Esophagus squamous epithelium (tissue), 5 donors: ENCODE data around the gene FRMD4A. TPM values are rescaled to one million over a fixed set of nuclear protein-coding genes. Genes with fewer than 3 reads are reported as not detected.
A peak's percentile ranks its signal among the peaks of the same experiment; 100 is the strongest.
"Not testable (repeated sequence)": the region's sequence is repeated elsewhere in the genome, so short reads cannot be mapped to it uniquely, and the experiment has no call there.

Experiments
- DNase-seq: peaks from one replicate; lab custom pipeline; 2025; lab: John Stamatoyannopoulos, UW
- H3K27ac ChIP-seq, 4 donors: fragments of 200-600 bp; sonication (generic); one replicate each; pipeline ENCODE4 v1.5.1; 2016 to 2019; ENCODE audit warnings: mild to moderate bottlenecking in 1 of 4
- H3K27me3 ChIP-seq, 4 donors: fragments of 200-600 bp; sonication (generic); 1 replicate in 3 of 4; 2 replicates in 1 of 4; pipeline versions ENCODE4 v1.5.1 to v1.6.0; 2017 to 2021; ENCODE audit warnings: antibody characterized with exemption in 1 of 4
- H3K36me3 ChIP-seq, 3 donors: fragments of 200-600 bp; sonication (generic); one replicate each; pipeline ENCODE4 v1.5.1; 2016 to 2019
- H3K4me1 ChIP-seq, 3 donors: fragments of 200-600 bp; sonication (generic); one replicate each; pipeline ENCODE4 v1.5.1; 2017 to 2019
- H3K4me3 ChIP-seq, 4 donors: fragments of 200-600 bp; sonication (generic); 1 replicate in 3 of 4; 2 replicates in 1 of 4; pipeline ENCODE4 v1.5.1; 2016 to 2019; ENCODE audit warnings: mild to moderate bottlenecking in 2 of 4, moderate library complexity in 1 of 4
- H3K9me3 ChIP-seq, 3 donors: fragments of 200-600 bp; sonication (generic); one replicate each; pipeline ENCODE4 v1.5.1; 2016 to 2019
- POLR2A ChIP-seq, 4 donors: fragments of 450-650 bp; IDR thresholded peaks; one replicate each; pipeline ENCODE4 v1.6.1; 2017; ENCODE audit warnings: antibody characterized with exemption in 4 of 4, mild to moderate bottlenecking in 4 of 4, moderate library complexity in 3 of 4
- WGBS, 2 donors: methylation state at CpG; one replicate each; pipeline ENCODE4 v1.1.5; 2018; 5-methylcytosine and 5-hydroxymethylcytosine counted together
- intact Hi-C: fragments of 100-400 bp; cut with DNase I; formaldehyde crosslinking; loops from one replicate; pipeline ENCODE4 v1.15.0; 2022
- total RNA-seq, 4 donors: library from RNA; depleted of rRNA; stranded (reverse); fragments of >200 nt; gene quantifications; one replicate each; pipeline ENCODE4 v1.1.0, GENCODE V29; 2016
- TF ChIP-seq, protein P1 (sequence below), 6 experiments: fragments of 450-650 bp in 4 of 6; fragments of 200-600 bp in 2 of 6; sonication (generic) in 2 of 6; IDR thresholded peaks; one replicate each; pipeline ENCODE4 v1.5.1; 2016 to 2019; ENCODE audit warnings: antibody characterized with exemption in 6 of 6, mild to moderate bottlenecking in 4 of 6, moderate library complexity in 4 of 6
- donor health status: DM: yes; HTN: yes; CAD: no.

Gene FRMD4A
- total RNA-seq, 4 donors from 2014 or later, result 7.3 to 15.3 (median 8.6) TPM

DNA sequence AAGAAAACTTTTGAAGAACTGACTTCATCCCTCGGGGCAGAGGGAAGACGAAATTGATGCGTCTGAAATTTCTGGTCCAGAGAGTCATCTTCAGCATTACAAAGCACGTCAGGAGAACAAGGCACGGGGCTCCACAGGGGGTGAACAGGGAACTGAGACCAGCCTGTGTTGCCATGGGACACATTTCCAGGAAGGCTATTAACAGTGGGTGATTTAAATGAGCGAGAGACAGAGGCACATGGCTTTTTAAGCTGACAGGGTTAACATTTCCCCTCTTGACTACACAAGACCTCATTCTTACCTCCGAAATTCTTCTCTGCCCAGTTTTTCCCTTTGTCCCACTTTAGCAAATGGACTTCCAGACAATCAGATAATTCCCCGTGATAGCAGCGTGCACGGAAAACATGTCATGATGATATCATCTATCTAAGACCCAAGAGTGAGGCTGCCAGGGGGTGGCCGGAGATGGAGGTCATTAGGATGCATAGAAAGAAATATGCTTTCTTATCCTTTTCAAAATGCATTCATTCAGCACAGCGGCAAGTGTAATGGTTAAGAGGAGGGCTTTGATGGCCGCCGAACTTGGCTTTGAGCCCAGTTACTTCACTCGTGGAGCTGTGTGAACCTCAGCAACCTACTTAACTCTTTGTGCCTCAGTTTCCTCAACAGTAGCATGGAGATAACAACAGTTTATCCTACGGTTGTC is 496.0 kb downstream of the FRMD4A start:
- intact Hi-C loops, result no loop called here
- 43 to 46% methylated on average over 16 of the region's 16 CpGs for WGBS, 2 donors
- Histone ChIP-seq H3K27ac (peak overlapping the region in 3 of 4 donors; percentile 50 to 70 (median 50)), H3K36me3 (no peaks in the 10 kb centered on the region), H3K27me3 (no peaks in the 10 kb centered on the region), H3K9me3 (no peaks in the 10 kb centered on the region), H3K4me3 (peak overlapping the region in 1 of 4 donors; percentile 32), H3K4me1 (peaks cover 10 to 62% (median 26%) of the 10 kb centered on the region in 3 donors)
- DNase-seq, result no peak
- no peak for TF ChIP-seq POLR2A (IDR thresholded peaks at IDR 0.05)
- TF ChIP-seq, protein P1, sequence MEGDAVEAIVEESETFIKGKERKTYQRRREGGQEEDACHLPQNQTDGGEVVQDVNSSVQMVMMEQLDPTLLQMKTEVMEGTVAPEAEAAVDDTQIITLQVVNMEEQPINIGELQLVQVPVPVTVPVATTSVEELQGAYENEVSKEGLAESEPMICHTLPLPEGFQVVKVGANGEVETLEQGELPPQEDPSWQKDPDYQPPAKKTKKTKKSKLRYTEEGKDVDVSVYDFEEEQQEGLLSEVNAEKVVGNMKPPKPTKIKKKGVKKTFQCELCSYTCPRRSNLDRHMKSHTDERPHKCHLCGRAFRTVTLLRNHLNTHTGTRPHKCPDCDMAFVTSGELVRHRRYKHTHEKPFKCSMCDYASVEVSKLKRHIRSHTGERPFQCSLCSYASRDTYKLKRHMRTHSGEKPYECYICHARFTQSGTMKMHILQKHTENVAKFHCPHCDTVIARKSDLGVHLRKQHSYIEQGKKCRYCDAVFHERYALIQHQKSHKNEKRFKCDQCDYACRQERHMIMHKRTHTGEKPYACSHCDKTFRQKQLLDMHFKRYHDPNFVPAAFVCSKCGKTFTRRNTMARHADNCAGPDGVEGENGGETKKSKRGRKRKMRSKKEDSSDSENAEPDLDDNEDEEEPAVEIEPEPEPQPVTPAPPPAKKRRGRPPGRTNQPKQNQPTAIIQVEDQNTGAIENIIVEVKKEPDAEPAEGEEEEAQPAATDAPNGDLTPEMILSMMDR (IDR thresholded peaks at IDR 0.05), result no peak

- no peaks in the 10 kb centered on the region for H3K36me3 ChIP-seq
- H3K4me1 ChIP-seq, result peaks cover 10 to 40% (median 12%) of the 10 kb centered on the region in 3 donors
- WGBS, 2 donors, result 15 to 24% methylated on average over 2 to 4 of the region's 4 CpGs
- no peaks in the 10 kb centered on the region for H3K9me3 ChIP-seq
- peak overlapping the region in 3 of 4 donors; percentile 5 to 56 (median 35) for H3K27ac ChIP-seq
- no peaks in the 10 kb centered on the region for H3K27me3 ChIP-seq
- no peak overlapping the region for H3K4me3 ChIP-seq
- no peak for DNase-seq
- intact Hi-C loops, result no loop called here
- TF ChIP-seq, protein P1 (IDR thresholded peaks at IDR 0.05), result no peak
- no peak for TF ChIP-seq POLR2A (IDR thresholded peaks at IDR 0.05)
Observed at GRCh38 chr10:13831711-13832141, 499.0 kb downstream of the FRMD4A start.

GRCh38 chr10:13830385-13830784 is 500.3 kb downstream of the FRMD4A start:
- DNase-seq, result no peak
- H3K4me3 ChIP-seq, result no peak overlapping the region
- intact Hi-C loops, result no loop called here
- 93 to 100% methylated on average over 3 to 4 of the region's 4 CpGs for WGBS, 2 donors
- H3K36me3 ChIP-seq, result no peaks in the 10 kb centered on the region
- H3K27me3 ChIP-seq, result no peaks in the 10 kb centered on the region
- TF ChIP-seq POLR2A (IDR thresholded peaks at IDR 0.05), result no peak
- TF ChIP-seq, protein P1 (IDR thresholded peaks at IDR 0.05), result no peak
- H3K27ac ChIP-seq, result no peak overlapping the region
- no peaks in the 10 kb centered on the region for H3K9me3 ChIP-seq
- peaks cover 7 to 27% (median 10%) of the 10 kb centered on the region in 3 donors for H3K4me1 ChIP-seq

DNA sequence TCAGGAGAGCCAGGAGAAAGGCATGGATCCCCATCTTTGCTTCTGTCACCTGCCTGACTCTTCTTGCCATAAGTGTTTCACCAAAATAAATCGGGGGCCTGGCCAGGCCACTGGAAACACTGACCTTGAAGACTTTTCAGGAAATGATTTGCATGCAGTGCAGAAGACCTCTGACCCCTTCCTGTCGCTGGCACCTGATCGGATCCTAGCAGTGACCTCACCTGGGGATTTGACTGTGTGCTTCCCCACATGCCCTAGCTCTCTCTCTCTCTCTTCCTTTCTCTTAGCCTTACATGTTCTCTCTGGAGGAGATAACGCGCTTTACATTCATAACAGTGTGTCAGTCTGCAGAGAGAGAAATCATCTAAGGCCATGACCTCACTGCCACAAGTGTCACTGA is 500.9 kb downstream of the FRMD4A start:
- no peak for TF ChIP-seq POLR2A (IDR thresholded peaks at IDR 0.05)
- TF ChIP-seq, protein P1 (IDR thresholded peaks at IDR 0.05), result no peak
- Histone ChIP-seq H3K27ac (no peak overlapping the region), H3K4me1 (peaks cover 5 to 21% (median 10%) of the 10 kb centered on the region in 3 donors), H3K4me3 (no peak overlapping the region), H3K9me3 (no peaks in the 10 kb centered on the region), H3K36me3 (no peaks in the 10 kb centered on the region), H3K27me3 (no peaks in the 10 kb centered on the region)
- WGBS, 2 donors, result 82 to 83% methylated on average over 5 of the region's 5 CpGs
- no peak for DNase-seq
- intact Hi-C loops, result no loop called here

DNA sequence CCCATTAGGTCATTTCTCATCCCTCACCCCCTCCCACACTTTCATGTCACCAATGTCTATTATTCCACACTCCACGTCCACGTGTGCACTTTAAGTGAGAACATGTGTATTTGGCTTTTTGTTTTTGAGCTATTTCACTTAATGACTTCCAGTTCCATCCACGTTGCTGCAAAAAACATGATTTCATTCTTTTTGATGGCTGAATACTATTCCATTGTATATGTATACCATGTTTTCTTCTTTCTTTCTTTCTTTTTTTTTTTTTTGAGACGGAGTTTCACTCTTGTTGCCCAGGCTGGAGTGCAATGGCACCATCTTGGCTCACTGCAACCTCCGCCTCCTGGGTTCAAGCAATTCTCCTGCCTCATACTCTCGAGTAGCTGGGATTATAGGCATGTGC is 502.4 kb downstream of the FRMD4A start:
- H3K27ac ChIP-seq, H3K36me3 ChIP-seq, H3K9me3 ChIP-seq, H3K27me3 ChIP-seq, H3K4me3 ChIP-seq, intact Hi-C loops, DNase-seq: not testable (repeated sequence)
- WGBS, 2 donors, result 62 to 73% methylated on average over 3 to 6 of the region's 6 CpGs
- H3K4me1 ChIP-seq, result peaks cover 0 to 13% (median 2%) of the 10 kb centered on the region in 3 donors
